SIG-M5 treated with dmso at 0.1 percent for 504 hours (cell line): ENCODE data around the gene PLCL1.
"Not testable (repeated sequence)": the region's sequence is repeated elsewhere in the genome, so short reads cannot be mapped to it uniquely, and the experiment has no call there.

Source experiments
- DNase-seq: peaks from one replicate; lab custom pipeline; 2025; ENCODE audit not compliant: unreplicated experiment; lab: John Stamatoyannopoulos, UW

Gene PLCL1

DNA sequence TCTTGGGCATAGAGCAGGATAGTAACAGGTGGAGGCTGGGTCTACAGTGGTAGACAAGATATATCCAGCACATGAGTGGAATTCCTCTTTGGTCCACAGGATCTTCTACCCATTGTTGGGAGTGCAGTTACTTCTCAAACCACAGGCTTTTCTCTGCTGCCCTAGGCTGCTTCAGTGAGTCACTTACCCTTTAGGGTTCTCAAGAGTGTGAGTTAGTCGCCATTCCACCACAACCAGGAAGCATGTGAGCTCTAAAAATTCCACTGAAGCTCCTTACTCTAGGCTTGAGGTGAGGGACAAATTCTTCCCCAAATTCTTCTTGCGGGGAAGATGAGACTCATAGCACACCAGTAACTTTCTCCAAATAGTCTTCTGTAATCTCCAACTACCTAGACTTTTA is 189.4 kb downstream of the PLCL1 start:
- no peak for DNase-seq

DNA sequence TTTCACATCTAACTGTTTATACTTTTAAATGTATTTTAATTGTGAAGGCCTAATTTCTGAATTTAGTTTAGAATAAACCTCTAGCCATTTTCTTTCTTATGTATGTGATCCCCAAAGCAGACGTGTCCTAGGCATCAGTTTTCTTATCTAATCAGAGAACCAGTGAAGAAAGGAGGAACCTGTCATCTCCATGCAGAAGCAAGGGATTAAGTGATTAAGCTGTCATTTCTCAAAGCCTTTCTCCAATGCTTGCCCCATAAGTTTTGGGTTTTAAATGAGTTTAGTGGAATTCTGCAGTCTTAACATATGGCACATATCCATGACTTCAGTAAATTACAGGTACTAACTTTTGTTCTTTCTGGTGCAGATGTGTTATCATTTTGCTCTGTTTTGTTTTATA is 190.4 kb downstream of the PLCL1 start:
- DNase-seq, result no peak

DNA sequence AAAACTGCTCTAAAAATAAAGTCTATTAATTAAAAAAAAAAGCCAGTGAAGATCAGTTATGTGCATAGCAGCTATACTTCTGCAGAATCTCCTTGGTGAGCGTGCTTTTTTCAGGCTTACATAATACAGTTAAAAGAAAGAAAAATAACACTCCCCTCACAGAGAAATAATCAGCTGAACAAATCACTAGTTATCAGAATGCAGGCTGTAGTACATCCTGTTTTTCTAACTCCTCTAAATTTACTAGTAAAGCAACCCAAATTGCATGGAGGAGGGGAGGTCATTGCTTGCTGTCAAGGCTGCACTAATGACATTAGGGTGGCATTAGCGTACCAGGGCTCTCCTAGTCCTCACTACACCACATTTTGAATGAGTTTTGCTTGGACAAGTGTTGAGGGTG is 192.2 kb downstream of the PLCL1 start:
- no peak for DNase-seq

DNA sequence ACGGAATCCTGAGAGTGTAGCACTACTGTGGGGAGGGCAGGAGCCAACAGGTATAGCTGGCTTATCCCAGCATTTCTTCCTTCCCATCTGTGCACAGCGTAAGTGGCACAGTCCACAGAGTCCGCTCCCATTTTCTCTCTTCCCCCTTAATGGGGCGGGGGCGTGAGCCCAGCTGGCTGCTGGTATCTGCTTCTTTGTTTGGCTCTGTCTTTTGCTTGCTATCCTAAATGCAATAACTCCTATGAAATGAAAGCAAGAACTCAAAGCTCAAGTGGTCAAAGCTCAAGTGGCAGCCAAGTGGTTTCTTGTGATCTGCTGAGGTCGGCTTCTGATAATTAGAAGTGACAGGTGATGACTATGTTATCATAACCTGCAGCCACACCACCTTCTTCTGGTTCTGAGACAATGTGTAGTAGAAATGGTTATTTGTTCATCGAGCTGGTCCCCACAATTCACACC is 192.7 kb downstream of the PLCL1 start:
- no peak for DNase-seq

DNA sequence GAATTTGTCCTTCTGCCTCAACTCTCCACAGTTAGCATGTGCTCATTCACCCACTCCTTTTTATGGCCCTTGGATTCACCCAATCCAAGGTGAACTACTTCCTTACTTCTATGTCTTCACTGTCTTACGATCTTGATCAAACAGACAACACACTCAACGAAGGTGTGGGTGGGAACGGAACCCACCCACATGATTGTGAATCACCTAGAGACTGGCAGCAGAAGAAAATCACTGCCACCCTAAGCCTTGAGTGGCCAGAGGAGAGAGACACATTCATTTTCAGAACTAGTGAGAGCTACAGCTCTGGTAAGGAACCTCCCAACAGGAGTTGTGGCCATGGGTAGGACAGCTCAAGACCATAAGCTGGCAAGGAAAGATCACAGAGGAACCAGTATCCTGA is 194.3 kb downstream of the PLCL1 start:
- DNase-seq, result no peak

DNA sequence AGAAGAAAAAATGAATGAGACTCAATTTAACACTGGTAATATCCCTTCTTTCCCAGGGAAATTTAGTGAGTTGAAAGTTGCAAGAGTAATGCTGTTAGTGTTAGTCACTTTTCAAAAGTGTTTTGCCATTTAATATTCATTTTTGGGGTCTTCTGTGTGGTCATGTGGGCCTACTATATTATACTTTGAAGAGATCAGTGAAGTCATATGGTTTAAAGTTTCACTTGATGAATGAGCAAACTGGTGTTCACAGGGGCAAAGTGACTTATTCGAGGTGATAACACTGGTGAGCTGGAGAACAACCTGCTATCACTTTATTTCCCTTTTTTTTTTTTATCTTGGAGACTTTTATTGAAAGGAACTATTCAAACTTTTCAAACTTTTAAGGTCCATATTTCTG is 196.0 kb downstream of the PLCL1 start:
- DNase-seq, result no peak

- no peak for DNase-seq
These were observed 199.8 kb downstream of the PLCL1 start for GRCh38 chr2:198004173-198004572.

GRCh38 chr2:198004921-198005829 is 200.8 kb downstream of the PLCL1 start:
- no peak for DNase-seq

GRCh38 chr2:198006733-198007132 is 202.3 kb downstream of the PLCL1 start:
- no peak for DNase-seq

DNA sequence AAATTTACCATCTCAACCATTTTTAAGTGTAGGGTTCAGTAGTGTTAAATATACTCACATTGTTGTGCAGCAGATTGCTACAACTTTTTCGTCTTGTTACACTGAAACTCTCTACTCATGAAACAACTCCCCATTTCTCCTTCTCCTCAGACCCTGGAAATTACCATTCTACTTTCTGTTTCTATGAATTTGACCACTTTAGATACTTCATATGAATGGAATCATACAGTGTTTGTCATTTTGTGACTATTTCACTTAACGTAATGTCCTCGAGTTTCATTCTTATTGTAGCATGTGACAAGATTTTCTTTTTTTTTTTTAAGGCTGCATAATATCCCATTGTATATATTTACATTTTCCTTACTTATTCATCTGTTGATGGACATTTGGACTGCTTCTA is 203.8 kb downstream of the PLCL1 start:
- DNase-seq, result no peak

DNA sequence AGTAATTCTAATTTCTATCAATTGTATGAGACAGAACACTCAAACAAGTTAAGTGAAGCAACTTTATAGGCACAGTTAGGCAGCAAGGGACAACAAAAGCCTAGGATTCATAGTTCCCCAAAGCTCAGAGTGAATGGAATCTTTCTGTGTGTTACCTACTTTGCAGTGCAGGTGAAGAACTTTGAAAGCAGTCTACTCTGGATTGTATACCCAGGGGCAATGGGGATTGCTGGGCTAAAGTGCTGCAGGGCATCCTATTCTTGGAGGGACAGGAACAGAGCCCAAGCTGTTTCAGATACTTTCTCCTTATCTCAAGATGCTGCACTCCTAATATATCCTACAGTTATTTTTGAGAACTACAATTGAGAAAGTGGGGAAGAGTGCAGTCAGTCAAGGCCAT is 207.6 kb downstream of the PLCL1 start:
- DNase-seq, result no peak

DNA sequence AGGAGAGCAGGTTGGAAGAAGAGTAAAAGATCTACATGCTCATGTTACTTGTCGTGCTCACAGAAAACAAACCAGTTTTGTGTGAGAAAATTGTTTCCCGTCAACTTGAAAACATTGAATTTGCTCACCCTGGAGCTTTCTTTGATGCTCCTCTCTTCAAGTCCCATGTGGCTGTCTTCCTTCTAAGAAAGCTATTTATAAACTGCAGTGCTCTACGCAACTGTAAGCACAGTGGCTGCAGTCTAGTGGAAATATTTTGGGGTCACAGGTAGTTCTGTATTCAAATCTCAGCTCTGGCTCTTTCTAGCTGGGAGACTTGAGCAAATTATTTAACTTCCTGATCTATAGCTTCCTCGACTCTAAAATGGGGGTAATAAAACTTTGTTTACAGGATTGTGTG is 211.8 kb downstream of the PLCL1 start:
- DNase-seq, result no peak

DNA sequence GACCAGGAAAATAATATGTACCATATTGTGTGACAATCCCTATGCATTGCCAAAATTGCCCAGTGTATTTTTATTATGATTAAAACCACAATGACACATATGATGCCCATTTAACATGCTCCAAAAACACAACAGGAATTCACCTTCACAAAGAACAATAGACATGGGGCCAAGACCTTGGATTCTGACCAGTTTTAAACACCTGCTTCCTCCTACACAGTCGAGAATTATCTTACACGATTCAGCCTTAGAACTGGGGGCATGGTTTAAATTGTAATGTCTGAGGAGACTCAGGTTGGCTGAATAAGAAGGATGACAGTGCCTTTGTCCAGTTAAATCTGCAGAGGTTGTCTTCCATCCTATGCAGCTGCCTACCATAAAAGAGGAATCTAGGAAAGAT is 212.7 kb downstream of the PLCL1 start:
- no peak for DNase-seq

DNA sequence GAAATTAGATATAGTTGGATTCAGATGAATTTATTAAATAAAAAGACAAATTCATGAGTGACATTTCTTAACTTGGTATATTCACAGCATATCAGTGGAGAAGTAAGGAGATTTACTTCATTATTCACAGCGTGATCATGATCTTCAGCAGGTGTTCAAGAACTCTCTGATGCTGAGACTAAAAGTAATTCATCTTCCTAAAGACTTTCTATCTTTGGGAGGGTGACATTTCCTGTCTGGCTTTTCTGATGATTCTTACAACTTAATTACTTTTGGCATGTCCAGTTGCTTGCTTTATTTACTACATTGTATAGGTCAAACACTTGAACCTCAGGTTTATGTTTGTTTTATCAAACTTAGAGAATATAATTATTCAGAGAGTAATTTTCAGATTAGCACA is 224.6 kb downstream of the PLCL1 start:
- DNase-seq, result no peak

- not testable (repeated sequence) for DNase-seq
These were observed 225.2 kb downstream of the PLCL1 start for GRCh38 chr2:198029576-198029975.

DNA sequence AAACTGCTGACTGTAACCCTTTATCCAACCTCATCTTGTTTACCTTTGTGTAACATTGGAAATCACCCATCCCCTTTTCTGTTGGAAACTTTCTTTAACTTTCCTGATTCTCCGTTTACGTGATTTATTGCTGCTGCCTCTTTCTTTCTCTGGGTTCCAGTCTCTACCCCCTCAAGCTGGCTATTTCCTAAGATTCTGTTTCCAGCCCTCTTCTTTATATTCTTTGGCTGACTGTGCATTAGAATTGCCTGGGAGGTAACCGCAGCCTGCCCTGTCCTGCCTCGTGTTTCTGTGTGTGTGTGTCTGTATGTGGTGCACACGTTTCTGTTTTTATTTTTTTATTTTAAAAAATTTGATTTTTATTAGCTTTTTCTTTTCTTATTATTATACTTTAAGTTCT is 229.2 kb downstream of the PLCL1 start:
- no peak for DNase-seq

- DNase-seq, result no peak
These were observed 231.9 kb downstream of the PLCL1 start for GRCh38 chr2:198036029-198036879.

DNA sequence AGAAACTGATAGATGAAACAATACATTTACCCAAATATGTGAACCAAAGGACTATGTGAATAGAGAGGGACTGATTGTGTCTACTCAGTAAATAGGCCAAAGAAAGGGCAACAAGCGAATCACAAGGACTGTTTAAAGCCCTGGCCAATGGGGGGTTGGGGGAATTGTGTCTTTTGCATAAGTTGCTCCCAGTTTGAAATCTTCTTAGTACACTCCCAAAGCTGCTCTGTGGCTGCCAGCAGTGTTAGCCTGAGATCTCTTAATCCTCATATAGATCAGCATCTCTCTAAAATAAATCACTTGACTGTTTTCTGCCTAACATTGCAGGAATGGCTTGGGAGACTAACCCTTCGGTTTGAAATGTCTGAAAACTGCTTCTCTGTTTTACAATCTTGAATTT is 236.4 kb downstream of the PLCL1 start:
- no peak for DNase-seq

DNA sequence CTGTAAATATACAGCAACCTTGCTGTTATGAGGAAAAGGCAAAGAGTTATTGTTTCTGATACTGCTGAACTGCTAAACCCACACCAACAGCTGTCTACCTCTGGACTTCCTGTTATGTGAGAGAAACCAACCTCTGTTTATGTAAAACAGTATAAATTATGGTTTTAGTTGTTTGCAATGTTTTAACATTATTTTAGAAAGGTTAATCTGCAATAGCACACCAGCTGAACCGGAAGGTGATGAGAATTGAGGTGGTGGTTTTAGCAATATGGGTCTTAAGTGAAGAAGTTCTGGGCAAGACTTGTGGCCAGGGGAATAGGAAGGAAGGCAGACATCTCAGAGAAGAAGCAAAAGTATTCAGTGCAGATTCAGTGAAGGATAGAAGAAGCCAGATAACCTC is 237.8 kb downstream of the PLCL1 start:
- no peak for DNase-seq

GRCh38 chr2:198044777-198045176 is 240.4 kb downstream of the PLCL1 start:
- no peak for DNase-seq

DNA sequence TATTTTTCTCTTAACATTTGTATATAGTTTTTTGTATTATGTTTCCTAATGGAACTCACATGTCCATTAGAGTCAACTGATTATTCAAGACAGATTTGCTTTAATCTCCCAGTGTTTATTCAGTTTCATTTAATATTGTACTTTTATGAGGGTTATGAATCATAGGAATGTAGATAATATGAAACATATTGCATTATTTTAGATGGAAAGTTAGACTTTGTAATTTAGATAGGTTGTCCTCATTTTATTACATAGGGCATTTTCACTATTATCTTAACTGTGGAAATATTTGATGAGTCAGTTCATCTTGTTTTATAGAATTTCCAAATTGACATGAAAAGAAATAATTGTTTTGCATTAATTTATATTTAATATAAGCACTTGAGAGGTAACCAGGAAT is 240.8 kb downstream of the PLCL1 start:
- DNase-seq, result no peak

DNA sequence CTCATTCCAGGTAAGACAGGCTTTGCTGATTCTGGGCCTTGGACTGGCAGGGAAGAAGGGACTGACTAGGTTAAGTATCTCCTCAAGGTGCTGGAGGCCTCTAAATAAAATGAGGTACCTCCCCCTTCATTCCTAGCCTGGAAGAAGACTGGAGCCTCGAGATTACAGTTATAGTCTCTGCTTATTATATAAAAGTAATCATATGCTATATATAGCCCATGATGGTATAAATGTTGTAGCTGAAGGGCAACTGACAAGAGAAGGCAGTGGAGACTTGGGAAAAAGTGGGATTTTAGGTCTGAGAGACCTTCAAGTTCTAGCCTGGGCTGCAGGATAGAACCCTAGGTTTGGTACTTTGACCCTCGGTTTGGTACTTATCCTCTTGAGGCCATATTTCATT is 248.3 kb downstream of the PLCL1 start:
- no peak for DNase-seq
